GM19395 (cell line): ENCODE measurements around the gene KRTAP5-9.
"Not testable (repeated sequence)": the region's sequence is repeated elsewhere in the genome, so short reads cannot be mapped to it uniquely, and the experiment has no call there.

Source experiments
- ATAC-seq: cut with Tn5 transposase; IDR thresholded peaks from one replicate; pipeline ENCODE4 v1.9.1; 2021; ENCODE audit warnings: mild to moderate bottlenecking, moderate library complexity; ENCODE audit not compliant: unreplicated experiment

The KRTAP5-9 gene, protein sequence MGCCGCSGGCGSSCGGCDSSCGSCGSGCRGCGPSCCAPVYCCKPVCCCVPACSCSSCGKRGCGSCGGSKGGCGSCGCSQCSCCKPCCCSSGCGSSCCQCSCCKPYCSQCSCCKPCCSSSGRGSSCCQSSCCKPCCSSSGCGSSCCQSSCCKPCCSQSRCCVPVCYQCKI

DNA sequence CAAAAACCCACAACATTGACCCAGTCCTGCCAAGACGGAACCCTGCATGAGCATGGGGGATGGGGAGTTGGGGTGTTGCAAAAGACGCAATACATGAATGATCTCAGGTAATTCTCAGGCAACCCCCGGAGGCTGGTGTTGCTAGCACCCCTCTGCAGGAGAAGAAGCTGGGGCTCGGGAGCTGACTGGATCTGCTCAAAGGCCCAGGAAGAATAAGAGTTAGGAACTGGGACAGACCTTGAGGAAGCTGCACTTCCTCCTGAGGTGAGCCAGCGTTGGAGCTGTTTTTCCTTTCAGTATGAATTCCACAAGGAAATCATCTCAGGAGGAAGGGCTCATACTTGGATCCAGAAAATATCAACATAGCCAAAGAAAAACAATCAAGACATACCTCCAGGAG, at the start of gene KRTAP5-9:
Gene KRTAP5-9 (plus strand): TSS at position 301 of the 400 bp plus-strand sequence. CDS start 238 bp downstream, outside the sequence.
- no peak for ATAC-seq

DNA sequence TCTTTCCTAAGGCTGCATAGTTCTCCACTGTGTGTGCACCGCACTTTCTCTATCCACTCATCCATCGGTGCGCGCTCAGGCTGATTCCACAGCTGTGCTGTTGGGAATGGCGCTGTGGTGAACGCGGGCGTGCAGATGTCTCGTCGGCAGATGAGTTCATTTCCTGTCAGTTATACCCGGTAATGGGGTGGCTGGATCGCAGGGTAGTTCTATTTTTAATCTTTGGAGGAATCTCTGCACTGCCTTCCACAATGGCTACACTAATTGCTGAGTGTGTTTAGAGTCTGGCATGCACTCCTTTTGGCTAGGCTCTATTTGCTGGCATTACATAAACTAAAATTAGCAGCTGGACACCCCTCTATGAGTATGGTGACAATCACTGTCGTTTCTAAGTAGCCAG, 49.1 kb upstream of the KRTAP5-9 start:
- ATAC-seq, result no peak

DNA sequence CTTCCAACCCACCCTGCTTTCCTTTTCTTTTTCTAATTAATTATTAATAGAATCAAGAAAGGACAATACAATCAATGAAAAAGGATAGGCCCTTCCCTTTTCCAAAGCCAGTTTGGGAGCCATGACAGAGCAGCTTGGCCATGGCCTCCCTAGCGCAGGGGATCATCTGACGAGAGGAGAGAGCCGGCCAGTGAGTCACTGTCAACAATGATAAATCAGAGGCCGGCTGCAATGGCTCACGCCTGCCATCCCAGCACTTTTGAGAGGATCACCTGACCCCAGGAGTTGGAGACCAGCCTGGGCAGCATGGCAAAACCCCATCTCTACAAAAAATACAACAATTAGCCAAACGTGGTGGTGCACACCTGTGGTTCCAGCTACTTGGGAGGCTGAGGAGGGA, 48.7 kb upstream of the KRTAP5-9 start:
- no peak for ATAC-seq

DNA sequence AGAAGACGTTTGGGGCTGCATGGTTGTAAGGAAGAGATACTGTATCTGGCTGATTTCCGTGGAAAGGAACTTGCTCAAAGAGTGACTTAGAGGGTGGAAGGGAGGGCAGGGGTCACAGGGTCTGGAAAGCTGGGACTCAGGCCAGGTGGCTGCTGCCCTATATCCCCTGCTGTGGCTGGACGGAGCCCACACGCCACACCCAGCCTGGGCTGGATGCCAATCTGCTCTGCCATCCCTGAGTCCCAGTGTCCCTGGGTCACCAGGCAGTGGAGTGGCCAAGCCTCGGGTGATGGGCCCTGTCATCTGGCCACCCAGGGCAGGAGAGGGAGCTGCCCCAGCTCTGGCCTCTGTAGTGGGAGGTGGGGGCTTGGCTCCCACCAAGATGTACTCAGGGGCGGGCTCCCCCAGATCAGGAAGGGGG, 47.6 kb upstream of the KRTAP5-9 start:
- ATAC-seq, result no peak

DNA sequence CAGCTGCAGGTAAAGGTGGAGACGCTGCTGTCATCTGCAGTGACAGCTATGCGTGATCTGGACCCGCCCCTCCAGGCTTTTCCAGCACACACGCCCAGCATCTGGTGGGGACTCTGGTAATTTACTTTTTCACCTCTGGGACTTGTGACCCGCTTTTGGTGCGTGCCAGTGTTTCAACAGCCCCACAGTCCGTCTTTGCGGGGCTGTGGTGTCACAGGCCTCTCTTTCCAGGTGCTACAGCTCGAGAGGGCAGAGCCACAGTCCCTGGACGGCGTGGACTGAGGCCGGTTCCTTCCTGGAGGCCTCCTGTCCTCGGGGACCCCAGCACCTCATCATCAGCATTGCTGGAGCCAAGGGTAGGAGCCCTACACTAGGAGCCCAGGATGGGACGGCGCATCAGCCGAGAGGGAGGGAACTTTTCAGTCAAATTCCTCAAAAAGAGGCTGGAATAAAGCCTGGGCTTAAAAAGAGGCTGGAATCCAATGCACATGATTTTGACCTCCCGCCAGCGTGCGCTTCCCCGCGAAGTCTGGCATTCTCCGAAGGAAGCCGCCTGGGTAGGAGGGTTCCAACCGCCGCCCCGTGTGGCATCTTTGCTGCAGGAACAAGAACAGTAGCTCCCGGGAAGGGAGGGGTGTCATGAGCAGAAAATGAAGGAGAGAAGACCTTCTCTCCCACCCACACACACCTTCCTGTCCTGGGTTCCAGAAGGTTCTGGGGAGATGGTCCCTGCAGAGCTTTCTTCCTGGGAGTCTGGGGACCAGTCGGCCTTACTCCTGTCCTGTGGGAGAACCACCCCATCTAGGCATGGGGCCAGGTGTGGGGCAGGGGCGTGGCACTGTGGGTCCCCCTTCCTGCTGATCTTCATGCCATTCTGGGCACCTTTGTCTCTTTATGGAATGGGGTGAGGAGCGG, 46.9 kb upstream of the KRTAP5-9 start:
- no peak for ATAC-seq

DNA sequence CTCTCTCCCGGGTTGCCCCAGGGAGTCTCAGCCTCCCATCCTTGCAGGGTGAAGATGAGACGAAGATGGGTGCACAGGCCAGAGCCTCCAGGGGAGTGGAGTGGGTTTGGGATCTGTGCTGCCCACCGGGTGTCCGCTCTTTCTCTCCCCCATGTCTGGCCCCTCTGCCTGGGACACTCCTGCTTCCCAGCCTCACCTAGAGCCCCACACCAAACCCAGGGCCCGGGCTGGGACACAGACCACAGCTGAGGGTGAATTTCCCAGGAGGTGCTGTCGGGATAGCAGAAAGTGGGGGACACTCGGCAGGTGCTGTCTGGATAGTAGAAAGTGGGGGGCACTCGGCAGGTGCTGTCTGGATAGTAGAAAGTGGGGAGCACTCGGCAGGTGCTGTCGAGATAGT, 46.2 kb upstream of the KRTAP5-9 start:
- no peak for ATAC-seq

DNA sequence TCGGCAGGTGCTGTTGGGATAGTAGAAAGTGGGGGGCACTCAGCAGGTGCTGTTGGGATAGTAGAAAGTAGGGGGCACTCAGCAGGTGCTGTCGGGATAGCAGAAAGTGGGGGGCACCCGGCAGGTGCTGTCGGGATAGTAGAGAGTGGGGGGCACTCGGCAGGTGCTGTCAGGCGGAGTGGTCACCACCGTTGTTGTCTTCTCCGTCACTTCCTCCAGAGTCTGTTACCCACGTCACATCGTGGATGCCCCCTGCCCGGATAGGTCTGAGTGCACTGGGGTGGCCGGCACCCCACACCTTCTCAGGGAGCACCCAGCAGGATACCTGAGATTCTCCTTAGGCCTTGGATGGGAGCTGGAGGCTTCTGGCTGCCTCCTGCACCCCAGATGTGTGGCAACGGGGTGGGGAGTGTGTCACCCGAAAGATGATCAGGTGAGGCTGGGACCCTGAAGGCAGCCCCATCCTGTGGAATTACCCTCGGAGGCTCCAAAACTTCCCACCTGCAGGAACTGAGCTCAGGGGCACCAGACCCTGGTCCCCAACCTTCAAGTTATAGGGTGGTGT, 45.3 kb upstream of the KRTAP5-9 start:
- ATAC-seq, result no peak

DNA sequence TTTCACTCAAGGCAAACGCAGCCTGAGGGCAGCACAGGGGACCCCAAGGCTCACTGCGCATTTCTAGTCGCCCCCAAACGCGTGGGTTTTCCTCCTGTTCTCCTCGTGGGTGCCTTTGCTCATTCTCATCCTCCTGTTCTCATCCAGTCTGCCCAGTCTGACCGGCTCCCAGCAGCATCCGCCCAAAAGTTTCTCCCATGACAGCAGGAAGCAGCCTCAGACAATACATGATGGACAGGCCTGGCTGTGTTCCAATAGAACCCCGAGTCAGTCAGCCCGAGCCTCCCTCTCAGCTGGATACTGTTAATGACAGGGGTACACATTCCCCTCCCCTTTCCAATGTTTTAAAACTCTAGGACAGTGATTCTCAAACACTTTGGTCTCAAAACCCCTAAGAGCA, 43.7 kb upstream of the KRTAP5-9 start:
- no peak for ATAC-seq

DNA sequence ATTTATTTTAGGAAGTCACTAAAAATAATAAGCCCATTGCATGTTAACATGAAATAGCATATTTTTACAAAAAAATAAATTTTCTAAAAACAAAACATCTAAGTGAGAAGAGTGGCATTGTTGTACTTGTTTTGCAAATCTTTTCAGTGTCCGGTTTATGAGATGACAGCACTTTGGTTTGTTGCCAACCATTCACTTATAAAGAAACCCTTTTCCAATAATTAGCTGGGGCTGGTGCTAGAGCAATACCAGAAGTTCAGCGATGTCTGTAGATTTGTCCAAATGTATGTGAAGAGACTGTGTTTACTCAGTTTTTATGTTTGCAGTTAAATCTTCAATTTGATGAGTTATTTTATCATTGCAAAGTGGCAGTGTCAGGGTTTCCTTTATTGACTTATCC, 43.2 kb upstream of the KRTAP5-9 start:
- no peak for ATAC-seq

DNA sequence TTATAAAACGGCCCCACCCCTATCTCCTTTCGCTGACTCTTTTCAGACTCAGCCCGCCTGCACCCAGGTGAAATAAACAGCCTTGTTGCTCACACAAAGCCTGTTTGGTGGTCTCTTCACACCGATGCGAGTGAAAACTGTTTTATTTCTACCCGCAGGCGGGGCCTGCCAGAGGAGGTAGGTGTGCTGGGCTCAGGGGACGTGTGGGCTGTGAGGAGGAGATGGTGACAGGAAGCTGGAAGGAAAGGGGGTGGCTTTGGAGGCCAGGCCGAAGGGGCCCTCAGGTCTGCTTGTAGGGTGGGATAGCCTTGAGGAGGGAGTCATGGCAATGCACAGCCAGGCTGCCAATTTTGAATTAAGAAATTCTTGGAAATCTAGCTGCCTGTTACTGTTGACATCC, 42.4 kb upstream of the KRTAP5-9 start:
- no peak for ATAC-seq

DNA sequence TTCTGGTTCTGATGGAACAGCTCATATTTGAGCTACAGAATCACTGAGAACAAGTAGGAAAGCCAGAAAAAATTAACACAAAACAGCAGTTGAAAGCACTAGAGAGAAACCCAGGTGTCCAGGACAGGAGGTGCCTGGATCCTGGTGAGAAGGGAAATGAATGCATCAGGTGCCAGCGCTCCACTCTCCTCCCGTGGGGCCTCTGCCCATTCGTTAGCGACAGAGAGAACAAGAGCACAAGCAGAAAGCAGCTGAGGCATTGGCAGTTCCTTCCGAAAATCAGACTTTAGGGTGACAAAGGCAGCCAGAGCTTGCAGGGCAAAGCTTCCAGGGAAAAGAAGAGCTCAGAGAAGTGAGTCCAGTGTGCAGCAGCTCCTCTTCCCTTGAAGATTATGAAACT, 41.1 kb upstream of the KRTAP5-9 start:
- no peak for ATAC-seq

DNA sequence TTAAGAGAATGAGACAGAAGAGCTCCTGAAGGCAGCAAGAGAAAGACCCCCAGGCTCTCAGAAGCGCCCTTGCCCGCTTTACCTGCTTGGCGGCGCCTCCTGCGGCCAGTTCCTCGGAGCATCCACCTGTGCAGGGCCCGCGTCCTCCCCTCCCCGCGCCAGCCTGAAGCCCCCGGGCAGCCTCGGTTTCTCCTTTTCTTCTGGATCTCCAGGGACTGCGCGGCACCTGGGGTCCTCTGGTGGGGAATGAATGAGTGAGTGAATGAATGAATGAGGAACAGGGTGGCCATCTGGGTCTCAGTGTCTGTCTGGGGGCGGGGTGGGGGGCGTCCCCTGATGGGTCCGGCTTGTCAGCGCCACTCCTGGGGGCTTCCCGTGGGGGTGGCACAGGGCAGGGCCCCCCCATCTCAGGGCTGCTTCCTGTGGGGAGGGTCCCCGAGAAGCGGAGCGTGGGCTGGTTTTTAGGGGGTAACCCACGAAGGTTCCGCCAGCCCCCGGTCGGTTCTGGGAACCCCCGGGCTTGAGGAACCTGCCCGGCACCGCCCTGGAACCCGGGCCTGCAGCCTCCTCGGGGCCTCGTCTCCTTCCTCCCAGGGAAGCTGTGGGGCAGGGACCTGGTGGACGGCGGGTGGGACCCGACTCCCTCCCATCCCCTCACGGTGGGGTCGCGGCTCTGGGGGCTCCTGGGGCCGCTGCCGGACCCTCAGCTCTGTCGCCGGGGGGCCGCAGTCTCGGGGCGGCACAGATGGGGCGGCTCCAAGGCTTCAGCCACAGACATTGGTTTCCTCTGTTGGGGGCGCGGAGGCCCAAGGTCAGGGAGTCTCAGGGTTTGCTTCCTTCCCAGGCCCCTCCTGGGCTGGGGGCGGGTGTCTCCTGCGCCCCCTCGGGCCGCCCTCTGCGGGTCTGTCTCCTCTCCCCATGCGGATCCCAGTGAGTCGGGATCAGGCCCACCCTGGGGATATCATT, 29.4 kb upstream of the KRTAP5-9 start:
- ATAC-seq, result no peak

DNA sequence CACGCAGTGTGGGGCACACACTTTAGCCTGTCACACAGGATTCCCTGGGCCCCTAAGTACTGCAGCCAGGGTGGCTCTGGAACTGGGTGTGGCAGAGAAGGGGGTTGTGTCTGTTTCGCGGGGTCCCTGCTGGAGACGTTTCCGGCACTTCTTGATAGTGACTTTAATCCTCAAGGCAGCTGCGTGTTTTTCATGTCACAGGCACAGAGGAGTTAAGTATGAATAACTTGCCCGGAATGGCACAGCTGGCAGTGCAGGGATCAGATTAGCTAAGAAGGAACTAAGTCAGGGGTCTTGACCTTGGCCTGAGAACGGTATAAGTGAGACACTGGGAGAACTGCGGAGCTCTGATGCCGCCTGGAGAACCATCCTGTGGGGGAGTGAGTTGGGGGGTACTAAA, 28.7 kb upstream of the KRTAP5-9 start:
- no peak for ATAC-seq

DNA sequence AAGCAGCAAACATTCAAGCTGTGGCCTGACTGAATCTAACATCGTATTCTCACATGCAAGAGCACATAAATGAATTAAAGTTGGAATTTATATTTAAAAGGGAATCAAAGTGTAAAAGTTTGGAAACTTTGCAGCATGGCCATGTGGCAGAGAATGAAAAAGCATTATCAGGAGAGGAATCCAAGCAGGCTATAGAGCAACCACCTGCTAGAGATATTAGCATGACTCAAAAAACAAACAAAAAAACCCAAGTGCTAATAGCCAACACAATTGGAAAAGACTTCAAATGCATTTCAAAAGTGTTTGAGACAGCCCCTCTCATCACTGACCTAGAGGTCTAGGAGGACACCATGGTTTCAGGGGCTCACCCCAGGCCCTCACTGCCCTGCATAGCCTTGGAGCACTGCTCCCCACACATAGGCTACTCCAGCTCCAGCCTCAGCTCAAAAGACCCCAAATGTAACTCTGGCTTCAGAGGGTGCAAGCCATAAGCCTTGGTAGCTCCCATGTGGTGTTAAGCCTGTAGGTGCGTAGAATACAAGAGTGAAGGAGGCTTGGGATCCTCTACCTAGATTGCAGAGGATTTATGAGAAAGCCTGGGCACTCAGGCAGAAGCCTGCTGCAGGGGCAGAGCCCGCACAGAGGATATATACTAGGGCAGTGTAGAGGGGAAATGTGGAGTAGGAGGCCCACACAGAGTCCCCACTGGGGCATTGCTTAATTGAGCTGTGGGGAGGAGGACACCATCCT, 22.9 kb upstream of the KRTAP5-9 start:
- no peak for ATAC-seq

DNA sequence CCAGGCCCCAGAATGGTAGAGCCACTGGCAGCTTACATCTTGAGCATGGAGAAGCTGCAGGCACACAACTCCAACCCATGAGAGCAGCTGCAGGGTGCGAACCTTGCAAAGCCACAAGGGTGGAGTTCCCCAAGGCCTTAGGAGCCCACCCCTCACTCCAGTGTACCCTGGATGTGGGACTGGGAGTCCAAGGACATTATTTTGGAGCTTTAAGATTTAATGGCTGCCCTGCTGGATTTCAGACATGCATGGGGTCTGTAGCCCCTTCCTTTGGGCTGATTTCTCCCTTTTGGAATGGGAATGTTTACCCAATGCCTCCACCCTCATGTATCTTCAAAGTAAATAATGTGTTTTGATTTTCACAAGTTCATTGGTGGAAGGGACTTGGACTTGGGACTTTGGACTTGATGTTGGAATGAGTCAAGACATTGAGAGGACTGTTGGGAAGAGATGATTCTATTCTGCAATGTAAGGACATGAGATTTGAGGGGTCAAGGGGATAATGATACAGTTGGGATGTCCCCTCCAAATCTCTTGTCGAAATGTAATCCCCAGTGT, 22.2 kb upstream of the KRTAP5-9 start:
- no peak for ATAC-seq

DNA sequence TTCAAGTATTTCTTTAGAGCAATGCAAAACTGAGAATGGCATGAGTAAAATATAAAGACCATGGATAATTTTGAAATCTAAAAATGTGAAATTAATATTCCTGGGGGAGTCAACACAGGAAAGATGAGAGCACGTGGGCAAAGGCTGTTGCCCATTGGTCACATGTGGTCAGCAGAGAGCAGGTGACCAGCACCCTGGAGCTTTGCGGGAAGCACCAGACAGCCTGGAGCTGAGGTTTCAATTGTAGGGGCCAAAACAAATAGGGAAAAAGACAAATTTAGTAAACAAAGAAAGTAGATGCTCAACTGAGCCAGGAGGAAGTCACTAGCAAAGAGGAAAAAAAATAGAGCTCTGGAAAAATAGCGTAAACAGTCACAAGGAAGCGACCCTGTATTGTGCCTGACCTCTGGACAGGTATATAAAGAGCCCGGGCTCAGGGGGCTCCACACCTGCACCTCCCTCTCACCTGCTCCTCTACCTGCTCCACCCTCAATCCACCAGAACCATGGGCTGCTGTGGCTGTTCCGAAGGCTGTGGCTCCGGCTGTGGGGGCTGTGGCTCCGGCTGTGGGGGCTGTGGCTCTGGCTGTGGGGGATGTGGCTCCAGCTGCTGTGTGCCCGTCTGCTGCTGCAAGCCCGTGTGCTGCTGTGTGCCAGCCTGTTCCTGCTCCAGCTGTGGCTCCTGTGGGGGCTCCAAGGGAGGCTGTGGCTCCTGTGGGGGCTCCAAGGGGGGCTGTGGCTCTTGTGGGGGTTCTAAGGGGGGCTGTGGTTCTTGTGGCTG, 21.2 kb upstream of the KRTAP5-9 start, which contains the start of gene KRTAP5-7:
Gene KRTAP5-7 (plus strand): TSS at position 472 of the 780 bp plus-strand sequence. CDS start 34 bp downstream, at position 506.
- not testable (repeated sequence) for ATAC-seq

DNA sequence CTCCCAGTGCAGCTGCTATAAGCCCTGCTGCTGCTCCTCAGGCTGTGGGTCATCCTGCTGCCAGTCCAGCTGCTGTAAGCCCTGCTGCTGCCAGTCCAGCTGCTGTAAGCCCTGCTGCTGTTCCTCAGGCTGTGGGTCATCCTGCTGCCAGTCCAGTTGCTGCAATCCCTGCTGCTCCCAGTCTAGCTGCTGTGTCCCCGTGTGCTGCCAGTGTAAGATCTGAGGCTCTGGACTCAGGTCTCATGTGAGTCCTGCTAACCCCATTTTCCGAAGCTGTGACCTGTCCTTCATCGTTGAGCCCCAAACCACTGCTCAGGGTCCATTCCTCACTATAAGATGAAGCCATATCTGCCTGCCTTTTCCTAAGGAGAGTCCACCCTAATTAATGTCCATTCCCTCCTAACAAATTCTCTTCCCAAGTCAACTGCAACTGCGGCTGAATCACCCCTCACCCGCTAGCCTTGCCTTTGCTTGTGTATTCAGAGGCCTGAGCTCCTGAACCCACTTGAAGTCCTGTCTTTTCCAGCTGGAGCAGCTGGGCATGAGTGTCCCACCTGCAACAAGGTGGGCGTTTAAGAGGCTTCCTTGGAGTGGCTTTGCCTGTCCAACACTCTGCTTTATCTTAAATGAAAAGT, 20.5 kb upstream of the KRTAP5-9 start:
- no peak for ATAC-seq

DNA sequence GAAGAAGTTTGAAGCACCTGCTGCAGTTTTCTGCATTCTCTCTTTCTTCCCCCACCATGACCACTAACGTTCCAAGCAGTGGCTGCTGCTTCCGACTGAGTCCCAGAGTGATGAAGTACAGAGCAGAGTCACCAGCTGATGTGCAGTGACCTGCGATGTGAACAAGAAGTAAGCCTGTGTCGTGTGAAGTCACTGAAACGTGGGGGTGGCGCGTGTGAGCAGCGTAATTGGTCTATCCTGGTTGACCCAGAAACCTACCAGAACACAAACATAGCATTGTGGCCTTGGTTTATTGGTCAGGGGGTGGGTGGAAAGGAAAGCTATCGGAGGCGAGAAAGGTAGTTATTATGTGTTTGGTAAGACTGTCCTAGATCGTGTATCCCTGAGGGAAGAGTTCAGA, 17.6 kb upstream of the KRTAP5-9 start:
- ATAC-seq, result no peak
